NCI-H187 treated with DMSO at 0.1 percent for 48 hours (cell line): ENCODE data around the gene USP49.
"Not testable (repeated sequence)": the region's sequence is repeated elsewhere in the genome, so short reads cannot be mapped to it uniquely, and the experiment has no call there.

Experiments
- DNase-seq: peaks from one replicate; lab custom pipeline; 2025; lab: John Stamatoyannopoulos, UW

Gene USP49

DNA sequence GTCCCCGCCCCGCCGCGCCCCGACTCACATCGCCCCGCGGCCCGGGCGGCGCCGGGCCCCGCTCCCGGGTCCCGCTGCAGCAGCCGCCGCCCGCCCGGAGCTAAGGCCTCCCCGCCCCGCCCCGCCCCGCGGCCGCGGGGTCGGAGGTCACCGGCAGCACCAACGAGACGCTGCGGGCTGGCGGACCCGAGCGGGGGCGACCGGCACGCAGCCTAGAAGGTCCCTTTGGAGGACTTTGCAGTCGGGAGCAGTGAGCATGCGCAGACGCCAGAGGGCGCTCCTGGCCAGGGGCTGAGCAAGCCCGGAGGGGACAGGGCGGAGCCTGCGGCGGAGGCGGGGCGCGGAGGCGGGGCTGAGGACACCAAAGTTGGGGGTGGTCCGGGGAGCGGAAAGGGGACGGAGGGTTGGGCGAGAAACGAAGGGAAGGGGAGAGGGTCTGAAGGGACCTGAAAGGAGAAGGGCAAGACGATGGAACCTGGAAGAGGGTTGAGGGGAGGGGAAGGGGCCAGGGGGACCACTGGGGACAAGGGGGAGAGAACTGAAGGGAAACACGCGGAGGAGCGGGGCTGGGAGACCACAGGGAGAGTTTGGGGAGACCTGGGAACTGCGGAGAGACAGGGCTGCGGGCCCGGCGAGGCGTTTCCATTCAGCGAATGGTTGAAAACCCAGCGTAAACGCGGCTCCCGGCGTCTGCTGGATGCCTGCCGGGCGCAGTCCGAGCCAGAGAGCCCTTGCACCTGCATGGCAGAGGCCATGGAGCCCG, 115.2 kb downstream of the USP49 start, which contains the start of gene FRS3:
Gene FRS3, minus strand, starts transcription at position 113 of the 763 bp plus-strand sequence. CDS start 2,913 bp downstream, outside the sequence.
- no peak for DNase-seq

DNA sequence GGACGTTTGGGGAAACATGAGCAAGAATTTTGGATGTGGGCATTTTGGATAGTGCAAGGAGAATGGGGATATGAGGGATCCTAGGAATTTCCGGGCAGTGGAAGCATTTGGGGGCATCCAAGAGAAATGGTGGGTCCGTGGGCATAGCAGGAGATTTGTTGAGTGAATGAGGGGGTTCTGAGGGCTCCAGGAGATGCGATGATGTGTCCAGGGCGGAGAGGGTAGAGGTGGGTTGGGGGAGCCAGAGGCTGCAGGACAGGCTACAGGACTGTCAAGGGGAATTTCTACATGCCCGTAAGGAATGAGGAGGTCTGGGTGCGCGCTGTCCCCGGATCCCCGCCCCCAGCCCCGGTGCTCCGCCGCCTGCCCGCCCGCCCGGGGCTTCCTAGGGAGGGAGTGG, 115.8 kb downstream of the USP49 start:
- DNase-seq: no peak

DNA sequence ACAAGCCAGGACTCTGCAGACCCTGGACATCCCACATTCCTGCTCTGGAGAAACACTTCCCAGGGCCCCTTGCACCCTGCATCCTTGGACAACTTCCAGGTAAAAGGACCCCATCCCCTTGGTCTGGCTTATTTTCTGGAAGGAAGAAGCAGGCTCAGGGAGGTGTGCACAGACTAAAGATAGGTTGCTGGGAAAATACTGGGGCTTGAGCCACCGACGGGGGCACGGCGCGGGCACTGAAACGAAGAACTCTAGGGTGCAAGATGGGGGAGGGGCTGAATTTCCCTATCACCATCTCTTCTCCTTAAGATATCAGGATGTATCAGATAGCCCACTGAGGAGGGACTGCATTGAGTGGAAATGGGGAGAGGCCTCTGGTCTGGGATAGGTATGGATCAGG, 116.3 kb downstream of the USP49 start:
- no peak for DNase-seq

DNA sequence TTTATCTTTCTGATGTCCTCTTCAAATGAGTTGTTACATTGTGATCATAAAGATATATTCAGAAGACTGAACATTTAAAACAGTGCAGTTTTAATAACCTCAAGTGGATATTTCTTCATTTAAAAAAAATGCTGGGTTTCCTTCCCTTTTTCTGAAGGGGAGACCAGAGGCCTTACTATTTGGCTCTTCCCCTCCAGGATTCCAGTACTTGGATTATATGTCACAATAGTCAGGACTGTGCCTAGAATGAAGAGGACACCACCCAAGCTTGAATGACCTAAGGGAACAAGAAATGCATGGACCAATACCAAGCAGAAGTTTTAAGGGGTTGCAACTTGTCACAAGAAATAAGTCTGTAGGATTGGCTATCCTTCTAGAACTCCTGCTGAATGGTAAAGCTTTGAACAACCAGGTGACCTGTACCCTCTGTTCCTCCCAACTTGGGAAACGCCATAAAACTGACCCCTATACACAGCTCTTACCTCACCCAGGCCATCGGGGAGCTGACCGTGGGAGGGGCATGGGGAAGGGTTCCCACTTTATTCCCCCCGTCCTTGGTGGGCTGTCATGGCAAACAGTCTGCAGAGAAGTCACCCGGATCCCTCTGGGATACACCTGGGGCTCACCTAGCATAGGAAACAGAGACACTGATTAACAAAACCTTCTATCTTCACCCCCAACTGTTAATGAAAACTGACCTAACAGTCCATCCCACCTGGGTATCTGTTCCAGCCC, 117.5 kb downstream of the USP49 start:
- DNase-seq: no peak

DNA sequence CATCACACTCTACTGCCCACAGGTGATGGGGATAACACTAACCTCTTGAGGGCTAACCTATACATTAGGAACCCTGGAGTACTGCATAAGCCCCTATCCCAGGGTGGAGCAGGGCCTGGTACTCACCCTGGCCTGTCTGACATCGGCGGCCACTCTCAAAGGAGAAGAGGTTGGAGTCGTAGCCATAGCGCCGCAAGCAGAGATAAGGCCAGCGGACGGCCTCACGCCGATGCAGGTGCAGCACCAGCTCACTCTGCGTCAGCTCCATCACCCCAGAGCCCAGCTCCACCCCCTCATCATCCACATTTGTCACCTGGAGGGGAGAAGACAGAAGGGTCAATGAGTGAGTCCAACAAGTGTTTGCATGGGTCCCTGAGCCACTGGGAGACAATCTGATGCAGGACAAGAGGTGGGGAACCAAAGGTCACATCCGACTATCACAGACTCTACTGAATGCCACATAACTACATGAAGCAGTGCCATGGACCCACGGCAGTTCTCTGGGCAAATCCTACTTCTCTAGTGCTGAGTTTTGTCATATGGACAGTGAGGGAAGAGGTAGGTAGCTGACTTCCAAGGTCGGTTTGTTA, 119.8 kb downstream of the USP49 start:
- no peak for DNase-seq

DNA sequence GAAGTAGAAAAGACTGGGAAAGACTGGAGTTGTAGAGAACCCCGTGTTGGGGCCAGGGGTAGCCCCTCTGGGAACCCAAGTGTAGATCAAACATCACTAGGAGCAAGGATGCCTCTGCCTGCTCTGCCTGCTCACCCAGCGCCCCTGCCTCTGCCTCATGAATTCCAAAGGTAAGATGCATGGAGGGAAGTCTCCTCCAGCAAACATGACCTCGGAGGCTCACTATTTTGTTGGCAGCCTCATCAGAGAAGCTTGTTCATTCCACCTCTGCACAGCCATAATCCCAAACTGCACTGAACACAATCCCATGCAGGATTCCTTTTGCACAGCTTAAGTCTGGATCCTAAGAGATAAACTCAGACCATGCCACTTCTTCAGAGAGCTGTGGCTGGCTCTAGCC, 120.3 kb downstream of the USP49 start:
- no peak for DNase-seq

DNA sequence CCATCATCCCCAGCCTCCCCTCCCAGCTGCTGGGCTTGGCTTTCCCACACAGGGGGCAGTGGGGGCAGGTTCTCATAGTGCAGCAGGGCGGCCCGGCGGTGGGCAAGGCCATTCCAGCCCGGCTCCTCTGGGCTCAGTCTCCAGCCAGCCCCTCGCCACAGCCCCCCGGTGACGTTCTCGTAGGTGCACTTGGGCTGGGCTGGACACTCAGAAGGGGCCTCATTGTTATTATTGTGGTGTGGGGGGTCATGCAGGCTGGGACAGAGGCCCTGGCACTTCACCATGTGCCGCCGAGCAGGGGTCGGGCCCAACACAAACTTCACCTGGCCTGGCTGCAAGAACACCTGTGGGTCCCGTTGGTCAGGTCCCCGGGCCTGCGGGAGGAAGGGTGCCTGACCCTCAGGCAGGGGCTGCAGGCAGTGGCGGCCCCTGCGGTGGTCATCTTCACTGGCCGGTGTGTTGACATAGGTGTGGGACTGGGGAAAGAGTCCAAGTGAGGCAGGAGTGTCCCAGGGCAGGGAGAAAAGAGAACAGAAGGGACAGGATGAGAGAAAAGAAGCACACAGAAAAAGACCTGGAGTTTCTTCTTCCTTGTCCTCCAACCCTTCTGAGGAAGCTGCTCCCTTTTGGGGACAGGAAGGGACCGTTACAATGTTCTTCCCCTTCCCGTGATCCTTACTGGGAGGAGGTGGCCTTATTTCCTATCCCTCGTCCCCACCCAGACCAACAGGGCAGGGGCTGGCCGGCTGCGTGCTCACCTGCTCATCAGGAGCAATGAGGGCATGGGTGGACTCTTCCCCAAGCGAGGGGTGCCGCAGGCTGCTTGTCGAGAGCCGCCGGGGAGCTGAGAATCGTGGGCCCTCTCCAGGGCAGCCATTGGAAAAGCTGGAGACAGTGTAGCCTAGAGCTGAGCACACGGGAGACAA, 123.9 kb downstream of the USP49 start:
- no peak for DNase-seq

DNA sequence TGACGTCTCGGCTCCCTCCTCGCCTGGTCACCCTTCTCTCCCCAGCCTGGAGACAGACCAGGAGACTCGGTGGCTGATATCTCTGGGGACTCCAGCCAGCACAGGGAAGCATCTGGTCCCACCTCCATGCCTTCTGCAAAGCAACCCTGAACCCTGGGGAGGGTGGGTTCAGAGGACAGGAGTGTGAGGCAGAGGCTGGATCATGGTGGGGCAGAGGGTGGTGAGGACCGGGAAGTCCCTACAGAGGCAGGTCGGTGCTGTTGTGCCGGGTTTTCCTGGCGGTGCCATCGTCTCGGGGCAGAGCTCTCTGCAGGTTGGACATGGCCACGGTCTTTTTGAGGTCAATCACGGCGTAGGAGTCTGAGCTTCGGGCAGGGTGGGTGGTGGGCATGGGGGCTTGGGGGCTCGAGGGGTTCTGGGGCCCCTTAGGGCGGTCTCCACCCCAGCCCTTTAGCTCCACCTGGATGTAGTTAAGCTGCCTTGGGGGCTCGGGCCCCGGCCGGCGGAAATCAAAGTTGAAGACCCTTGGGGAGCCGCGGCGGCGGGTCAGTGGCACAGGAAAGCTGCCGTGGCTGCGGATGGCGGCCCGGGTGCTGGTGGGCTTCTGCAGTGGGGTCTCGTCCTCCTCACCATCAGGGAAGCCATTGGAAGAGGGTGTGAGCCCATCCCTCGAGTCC, 124.7 kb downstream of the USP49 start:
- DNase-seq: no peak

DNA sequence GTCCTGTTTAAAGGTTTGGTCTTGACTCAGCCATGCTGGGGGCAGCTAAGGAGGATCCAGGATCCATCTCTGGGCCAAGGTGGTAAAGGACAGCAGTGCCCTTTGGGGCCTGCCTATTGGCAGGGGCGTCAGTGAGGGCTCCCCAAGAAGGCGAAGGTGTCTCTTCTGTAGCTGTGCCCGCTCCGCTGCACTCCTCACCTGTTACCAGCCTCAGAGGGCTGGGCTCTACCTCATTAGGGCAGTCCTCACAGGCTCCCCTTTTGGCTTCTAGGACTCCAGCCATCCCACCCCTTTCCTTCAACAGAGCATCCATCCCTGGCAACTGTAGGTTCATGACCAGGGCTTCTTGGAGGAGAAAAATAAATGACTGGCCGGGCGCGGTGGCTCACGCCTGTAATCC, 125.8 kb downstream of the USP49 start:
- DNase-seq: no peak

DNA sequence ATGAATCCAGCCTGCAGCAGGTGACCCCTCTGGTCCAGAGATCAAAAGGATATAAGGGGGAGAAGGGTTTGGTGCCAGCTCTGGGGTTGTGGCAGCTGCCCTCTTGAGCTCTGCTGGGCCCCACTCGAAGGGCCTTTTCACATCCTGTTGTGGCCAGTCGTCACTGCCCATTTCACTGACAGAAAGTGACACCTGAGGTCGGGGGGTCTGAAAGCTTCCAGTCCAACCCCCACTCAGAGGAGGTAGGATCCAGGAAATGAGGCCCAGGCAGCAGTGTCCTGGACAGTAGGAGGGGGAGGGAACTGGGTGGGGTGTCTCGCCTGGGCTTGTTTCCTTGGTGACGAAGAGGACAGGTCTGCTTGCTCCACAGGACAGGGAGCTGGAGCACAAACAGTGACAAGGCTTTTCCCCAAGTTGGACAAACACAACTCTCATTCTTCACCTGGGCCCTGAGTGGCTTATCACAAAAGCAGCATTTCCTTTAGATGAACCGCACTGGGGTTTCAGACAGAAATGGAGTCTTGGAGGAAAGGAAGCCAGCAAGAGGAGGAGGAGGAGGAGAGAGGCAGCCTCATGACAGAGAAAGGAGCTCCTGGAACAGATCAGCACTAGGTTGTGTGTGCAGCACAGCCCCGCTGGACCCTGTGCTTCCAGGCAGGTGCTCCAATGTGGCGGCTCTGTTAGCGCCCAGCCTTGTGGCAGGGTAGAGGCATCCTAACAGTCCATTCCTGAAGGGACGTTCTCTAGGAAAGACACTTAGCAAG, 126.4 kb downstream of the USP49 start:
- no peak for DNase-seq

DNA sequence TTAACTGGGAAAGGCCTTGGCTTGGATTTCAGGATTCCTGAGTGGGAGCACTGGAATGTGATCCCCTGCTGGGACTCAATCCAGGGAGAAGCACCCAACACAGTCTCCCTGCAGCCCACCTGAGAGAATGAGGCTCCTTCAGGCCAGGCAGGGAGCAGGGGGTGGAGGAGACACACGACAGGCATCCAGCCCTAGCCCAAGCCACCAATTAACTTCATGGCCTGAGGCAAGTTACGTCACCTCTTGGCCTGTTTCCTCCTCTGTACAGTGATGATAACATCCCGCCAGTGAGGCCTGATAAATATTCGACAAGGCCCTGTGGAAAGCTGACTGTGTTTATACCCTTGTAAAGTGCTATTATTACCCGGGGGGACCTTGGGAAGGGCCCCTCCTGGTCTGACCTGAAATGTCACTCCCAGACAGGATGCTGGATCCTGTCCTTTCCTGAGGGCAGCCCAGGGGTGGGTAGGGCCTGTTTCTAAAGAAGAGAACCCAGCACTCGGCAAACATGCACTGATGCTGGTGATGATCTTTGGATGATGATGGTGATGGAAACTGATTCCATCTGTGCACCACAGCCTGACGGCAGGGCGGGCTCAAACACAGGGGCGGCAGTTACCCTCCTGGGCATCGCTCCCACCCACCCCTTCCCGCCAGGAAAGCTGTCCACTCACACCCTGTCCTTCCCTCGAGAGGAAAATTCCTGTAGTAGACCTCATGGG, 127.9 kb downstream of the USP49 start:
- no peak for DNase-seq

DNA sequence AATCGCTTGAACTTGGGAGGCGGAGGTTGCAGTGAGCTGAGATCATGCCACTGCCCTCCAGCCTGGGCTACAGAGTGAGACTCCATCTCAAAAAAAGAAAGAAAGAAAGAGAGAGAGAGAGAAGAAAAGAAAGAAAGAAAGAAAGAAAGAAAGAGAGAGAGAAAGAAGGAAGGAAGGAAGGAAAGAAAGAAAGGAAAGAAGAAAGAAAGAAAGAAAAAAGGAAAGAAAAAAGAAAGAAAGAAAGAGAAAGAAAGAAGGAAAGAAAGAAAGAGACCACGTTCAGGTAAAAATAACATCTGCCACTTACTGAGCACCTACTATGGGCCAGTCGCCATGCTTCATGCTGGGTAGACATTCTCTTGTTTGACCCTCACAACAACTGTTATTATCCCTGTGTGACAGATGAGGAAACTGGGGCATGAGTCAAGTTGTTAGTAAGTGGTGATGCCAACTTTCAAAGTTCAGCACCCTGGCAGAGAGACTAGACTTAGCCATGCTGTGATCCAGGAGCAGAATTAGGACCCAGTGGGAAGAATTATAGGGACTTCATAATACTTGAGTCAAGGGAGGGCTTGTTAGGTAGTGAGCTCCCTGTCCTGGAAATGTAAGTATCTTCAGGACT, 129.0 kb downstream of the USP49 start:
- DNase-seq: not testable (repeated sequence)

DNA sequence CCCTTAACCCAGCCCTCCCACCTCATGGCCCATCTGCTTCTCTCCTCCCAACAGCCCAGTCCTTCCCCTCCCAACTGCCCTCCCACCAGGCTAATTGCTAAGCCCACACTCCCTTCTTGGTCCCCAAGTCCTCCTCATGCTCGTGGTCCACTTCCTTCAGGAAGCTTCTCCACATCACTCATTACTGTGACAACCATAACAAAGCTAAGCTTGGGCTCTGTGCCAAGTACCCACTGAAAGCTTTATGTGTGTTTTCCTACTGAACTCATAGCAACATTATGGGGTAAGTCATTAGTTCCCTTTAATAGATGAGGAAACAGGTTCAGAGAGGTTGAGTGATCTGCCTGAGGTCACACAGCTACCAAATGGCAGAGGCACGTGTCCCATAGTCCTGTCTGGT, 131.7 kb downstream of the USP49 start:
- DNase-seq: no peak

DNA sequence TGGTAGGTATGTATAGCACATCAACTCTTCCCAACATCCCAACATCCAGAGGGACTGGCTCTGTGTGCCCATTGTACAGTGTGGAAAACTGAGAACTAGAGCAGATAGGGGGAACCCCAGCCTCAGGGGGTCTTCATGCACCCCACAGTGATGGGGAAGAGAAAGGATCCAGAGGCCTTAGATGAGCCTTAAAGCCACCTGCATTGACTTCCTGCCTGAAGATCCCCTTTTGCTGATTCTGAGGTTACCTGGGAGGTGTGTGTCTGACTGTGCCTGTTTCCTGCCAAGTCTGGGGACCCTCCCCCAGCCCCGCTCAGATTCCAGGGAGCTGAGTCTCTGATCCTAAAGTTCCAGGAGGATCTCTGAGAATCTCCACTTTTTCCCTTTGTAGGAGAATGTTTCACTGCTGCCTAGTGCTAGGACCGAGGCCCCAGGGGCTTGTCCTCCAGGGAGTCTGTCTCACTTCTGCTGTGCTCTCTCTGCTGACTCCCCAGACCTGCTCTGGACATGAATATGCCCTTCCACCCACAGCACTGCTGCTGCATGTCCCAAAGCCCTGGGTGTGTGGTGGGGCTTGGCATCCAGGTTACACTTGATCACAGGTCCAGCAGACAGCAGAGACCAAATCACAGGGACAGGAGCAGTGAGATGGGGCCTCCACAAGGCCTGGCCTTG, 135.1 kb downstream of the USP49 start:
- DNase-seq: no peak

DNA sequence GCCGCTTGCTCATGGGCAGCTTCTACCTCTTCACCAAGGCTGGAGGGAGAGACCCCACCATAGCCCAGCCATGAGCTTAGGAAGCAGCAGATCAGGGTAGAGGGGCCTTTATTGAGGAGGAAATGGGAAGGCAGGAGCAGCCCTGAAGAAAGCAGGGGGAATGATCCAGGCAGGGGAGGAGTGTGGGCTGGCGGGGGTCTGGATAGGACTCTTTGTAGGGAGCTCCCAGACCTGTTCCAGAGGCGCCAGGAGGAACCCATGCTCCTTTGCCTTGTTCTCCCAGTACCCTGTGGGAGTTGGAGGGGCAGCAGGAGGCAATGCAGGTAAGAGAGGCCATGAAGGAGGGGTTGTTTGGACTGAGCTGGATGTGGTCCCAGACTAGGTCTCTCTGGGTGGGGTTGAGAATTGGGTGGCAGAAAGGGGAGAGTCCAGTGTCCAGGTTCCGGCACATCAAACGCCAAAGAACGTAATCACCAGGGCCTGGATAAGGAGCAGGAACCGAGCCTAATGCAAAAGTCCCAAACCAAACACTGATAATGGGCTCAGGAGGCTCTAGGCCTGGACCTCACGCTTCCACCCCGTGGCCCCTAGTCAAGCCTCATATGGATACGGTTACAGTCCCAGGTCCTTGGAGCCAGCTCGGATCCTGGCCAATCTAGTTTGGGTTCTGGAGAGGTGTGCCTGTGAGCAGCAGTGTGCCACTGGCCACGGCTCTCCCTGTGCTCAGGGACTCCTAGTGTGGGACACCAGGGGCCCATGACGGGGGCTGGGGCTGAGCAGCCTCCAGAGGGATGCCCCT, 135.9 kb downstream of the USP49 start:
- DNase-seq: no peak

DNA sequence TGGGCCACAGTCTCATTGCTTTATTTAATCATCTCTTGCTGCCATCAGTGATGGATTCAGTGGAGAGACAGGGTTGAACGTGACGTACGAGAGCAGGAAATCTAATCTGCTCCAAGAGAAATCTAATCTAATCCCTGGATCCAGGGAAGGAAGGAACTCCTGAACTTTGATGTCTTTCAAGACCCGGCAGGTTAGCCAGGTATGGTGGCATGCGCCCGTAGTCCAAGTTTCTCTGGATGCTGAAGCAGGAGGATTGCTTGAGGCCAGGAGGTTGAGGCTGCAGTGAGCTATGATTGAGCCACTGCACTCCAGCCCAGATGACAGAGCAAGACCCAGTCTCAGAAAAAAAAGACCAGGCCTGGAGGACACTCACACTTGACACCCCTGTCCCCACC, 136.5 kb downstream of the USP49 start:
- no peak for DNase-seq

DNA sequence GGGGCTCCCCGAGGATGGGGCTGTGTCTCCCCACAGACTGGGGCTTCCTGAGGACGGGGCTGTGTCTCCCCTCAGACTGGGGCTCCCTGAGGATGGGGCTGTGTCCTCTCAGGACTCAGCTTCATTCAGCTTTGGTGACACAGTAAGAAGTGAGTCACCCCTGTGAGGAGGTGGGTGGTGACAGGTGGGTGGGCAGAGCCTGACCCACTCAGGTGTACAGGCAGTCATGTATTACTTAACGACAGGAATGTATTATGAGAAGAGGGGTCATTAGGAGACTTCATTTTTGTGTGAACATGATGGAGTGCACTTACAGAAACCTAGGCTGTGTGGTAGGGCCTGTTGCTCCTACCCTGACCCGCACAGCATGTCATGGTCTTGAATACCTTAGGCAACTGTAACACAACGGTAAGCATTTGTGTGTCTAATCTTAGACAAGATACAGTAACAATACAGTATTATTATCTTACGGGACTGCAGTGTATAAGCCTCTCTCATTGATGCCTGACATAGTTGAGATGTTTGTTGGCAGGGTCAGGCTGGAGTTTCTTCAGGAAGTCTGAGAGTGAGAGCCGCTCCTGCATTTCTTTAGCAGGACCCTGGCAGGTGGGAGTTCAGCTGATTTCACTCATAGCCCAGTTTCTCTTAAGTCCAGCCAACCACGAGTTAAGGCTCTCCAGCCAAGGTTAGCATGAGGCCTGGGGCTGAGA, 137.1 kb downstream of the USP49 start:
- no peak for DNase-seq

DNA sequence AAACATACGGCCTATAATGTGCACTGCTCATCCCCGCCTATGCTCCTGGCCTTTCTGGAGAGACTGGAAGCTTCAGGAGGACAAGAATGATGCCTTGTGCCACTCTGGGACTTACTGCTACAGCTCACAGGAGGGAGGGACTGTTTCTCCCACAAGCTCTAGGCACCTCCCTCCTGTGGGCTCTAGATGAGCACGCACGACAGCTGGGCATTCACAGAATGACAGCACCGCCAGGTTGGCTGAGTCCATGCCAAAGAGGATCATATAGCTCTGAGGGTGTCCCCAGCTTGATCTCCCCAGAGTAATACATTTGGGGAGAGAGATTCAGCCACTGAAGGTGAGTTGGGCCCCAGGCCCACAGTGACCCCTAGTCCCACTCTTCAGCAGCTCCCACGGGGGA, 137.9 kb downstream of the USP49 start:
- no peak for DNase-seq
